Hematopoietic multipotent progenitor cell treated with erythropoietin and hydrocortisone succinate and interleukin-3 and kit ligand, for 4 days (in vitro differentiated cells): ENCODE results near the gene IQCE.

Experiments used
- DNase-seq: peaks from one replicate; pipeline ENCODE4 v3.0.0-alpha.2; 2015

The IQCE gene

DNA sequence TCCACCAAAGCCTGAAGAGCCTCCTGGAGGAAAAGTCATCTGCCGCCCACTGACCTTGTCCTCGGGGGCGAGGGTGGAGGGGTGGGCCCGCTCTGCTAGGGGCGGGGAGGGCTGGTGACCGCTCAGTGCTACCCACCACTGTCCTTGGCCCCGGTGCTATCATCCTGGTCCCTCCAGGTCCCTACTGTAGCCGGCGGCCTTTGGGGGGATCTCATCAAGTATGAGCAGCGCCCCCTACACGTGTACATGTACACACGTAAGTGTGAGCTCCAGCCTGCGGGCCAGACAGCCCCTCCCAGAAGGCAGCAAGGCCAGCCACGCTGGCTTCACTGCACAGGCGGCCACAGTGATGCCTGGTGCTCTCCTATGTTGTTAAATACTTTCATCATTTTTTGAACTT is 92.6 kb downstream of the IQCE start:
- DNase-seq = peak; percentile 79

DNA sequence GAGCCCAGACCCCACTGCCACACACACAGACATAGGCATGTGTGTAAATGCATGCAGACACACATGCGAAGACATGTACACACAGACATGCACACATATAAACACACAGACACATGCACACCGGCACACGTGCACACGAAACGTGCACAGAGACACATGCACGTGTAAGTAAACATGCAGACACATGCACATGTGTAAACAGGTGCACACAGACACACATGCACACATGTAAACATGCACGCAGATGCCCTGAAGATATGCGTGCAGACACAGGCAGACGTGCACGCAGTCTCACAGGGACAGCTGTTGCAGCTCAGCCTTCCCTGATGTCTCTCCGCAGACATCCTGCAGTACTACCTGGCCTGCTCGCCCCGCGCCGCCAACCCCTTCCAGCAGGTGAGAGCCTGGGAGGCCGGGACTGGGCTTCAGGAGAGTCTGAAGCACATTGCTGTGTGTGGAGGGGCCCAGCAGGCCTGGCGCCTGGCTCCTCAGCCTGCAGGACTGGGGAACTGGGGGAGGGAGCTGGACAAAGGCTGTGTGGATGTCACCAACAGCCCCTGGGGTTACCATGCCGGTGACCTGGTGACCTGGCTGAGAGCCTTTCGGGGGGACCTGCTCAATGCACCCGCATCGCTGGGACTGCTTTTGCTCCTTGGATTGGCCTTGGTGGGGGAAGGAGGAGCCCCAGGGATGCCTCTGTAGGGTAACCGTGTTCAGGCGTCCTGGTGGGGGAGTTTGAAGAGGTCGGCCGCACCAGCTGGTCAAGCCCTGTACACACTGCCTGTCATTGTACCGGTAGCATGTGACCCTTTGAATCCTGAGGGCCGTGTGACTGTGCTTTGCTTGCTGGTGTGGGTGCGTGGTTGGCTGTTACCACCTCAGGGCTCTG is 93.3 kb downstream of the IQCE start:
- DNase-seq = peak; percentile 47

DNA sequence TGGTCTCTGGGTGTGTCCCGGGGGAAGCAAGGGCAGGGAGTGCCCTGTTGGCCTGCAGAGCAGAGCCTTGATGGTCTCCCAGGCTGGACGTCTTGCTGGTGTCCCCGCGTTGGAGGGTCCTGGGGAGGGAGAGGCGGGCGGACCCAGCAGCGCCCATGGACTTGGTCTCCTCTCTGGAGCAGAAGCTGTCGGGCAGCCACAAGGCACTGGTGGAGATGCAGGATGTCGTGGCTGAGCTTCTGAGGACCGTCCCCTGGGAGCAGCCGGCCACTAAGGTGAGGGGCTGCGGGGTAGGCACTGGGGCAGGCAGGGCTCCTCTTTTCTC is 93.9 kb downstream of the IQCE start:
- DNase-seq = no peak

DNA sequence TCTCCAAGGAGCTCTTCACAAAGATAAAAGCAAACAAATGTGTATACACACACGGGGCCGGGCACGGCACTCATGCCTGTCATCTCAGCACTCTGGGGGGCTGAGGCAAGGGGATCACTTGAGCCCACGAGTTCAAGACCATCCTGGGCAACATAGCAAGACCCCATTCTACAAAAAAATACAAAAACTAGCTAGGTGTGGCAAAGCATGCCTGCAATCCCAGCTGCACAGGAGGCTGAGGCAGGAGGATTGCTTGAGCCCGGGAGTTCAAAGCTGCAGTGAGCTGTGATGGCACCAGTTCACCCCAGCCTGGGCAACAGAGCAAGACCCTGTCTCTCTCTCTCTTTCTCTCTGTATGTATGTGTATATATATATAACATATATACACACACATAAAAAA is 95.3 kb downstream of the IQCE start:
- no peak for DNase-seq

- DNase-seq = no peak
Measured at GRCh38 chr7:2655870-2656614, 97.3 kb downstream of the IQCE start.

DNA sequence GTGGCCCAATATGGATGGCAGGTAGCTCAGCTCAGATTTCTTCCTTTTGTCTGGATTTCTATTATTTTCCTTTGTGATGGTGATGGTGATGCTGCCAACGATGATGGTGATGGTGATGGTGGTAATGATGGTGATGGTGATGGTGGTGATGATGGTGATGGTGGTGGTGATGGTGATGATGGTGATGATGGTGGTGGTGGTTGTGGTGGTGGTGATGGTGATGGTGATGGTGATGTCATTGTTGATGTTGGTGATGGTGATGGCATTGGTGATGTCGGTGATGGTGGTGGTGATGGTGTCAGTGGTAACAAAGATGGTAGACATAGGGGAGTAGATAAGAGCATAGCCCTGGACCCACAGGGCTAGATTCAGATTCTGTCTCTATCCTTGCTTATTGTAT is 98.4 kb downstream of the IQCE start:
- DNase-seq = no peak

- DNase-seq = no peak
Measured at GRCh38 chr7:2657920-2658671, 99.3 kb downstream of the IQCE start.

GRCh38 chr7:2658941-2659340 is 100.2 kb downstream of the IQCE start:
- DNase-seq = no peak

- DNase-seq = no peak
Measured at GRCh38 chr7:2659556-2660358, 101.0 kb downstream of the IQCE start.

GRCh38 chr7:2660359-2661095 is 101.7 kb downstream of the IQCE start:
- no peak for DNase-seq

DNA sequence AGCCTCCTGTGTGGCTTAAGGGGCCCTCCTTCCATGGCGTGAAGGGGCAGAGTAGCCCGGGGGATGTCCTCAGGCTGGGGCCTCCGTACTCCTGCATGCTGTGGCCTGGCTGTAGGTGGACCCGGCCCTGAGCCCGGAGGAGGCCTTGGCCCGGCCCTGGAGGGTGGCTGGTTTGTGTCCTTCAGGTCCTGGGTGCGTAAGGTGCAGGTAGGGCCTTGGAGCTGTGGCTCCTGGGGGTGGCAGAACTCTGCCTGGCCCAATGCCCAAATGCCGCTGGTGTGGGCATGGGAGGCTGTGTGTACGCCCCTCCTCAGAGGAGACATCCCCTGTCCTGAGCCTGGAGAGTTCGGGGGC is 102.3 kb downstream of the IQCE start:
- no peak for DNase-seq

DNA sequence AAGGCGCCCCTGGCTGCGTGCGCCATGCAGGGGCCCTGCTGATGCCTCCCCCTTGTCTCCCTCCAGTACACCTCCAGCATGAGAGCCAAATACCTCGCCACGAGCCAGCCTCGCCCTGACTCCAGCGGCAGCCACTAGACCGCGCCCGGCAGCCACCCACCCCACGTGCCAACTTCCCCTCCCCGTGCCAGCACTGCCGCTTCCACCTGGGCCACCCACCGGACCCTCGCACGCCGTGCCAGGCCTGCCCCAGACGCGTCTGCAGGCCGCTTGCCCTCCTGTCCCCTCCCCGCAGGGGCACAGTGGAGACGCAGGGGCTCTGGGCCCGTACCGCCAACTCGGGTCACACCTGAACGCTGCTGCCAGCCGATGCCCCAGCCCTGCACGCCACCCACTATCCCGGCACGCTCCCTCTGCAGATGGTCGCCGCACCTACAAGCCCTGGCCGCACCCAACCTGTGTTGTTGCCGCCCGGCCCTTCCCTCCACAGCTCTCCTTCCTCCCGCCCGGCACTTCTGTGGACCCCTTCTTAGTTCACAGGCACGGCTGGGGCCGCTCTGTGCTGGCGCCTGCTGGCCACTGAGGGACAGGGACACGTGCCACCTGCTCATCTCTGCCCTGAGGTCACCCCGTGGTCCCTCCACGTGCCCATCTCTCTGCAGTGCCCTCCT is 103.0 kb downstream of the IQCE start:
- peak; percentile 39 for DNase-seq

DNA sequence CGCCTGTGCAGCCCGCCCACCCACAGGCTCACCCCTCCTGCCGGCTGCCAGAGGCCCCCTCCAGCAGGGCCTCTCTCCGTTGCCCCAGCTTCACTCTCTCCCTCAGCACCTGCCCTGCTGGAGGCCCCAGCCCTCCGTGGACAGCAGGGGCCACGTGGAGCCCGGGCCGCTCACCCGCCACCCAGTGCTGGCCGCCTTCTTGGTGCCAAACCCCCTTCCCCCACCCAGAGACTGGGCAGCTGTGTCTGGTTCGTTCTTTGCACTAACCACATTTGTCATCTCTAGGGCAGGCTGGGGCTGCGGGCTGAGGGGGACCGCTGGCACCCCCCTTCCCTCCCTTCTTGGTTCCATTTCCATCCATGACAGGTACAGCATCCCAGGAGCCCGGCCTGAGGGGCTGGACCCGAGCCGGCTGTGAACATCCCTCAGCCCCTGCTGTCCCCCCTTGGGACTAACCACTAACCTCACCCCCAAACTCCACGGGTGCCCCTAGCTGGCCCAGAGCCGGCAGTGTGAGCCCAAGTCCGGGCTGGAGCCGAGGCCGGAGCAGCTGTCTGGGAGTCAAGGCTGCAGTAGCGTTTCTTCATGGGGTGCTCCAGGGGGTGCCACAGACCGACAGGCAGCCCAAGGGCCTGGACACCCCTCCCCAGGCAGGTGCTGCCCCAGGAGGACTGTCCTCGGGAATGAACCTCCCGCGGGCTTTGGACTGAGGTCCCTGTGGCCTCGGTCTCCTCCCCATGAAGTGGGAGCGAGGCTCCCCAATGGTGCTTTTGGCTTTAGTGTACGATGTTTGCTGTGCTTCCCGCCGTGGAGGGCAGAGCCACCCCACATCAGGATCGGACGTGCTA is 103.7 kb downstream of the IQCE start:
- DNase-seq = no peak

- no peak for DNase-seq
Measured at GRCh38 chr7:2663121-2663886, 104.5 kb downstream of the IQCE start.

DNA sequence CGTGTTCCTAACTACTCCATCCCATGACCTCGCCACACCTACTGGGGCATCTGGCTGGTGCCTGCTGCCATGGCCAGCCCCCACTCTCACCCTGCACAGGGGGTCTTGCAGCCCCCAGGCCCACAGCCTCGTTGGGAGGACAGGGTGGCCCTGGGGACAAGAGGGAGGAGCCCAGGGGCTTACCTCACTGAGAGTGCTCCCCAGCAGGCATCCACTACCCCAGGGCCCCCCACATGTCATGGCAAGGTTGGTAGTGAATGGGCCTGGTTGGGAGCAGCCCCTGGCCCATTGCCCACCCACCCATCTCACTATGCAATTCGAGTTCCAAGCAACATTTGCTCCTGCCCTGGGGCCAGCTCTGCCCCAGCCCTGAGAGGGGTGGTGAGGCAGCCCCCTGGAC is 105.2 kb downstream of the IQCE start:
- no peak for DNase-seq
